NK-92 (cell line): Measurements from ENCODE around the gene RHOXF1.
"Not testable (repeated sequence)": the region's sequence is repeated elsewhere in the genome, so short reads cannot be mapped to it uniquely, and the experiment has no call there.

ENCODE experiments used
- DNase-seq: peaks from one replicate; lab custom pipeline; 2025; ENCODE audit not compliant: unreplicated experiment; lab: John Stamatoyannopoulos, UW

Gene RHOXF1

GRCh38 chrX:120115438-120115963 lies at the start of gene RHOXF1:
Gene RHOXF1 (minus strand): TSS chrX:120115913. CDS start chrX:120115862, 51 bp downstream.
- no peak for DNase-seq

GRCh38 chrX:120159086-120159485 lies 43.4 kb upstream of the RHOXF1 start:
- not testable (repeated sequence) for DNase-seq

- DNase-seq: not testable (repeated sequence)
Measured at GRCh38 chrX:120158313-120158712, 42.6 kb upstream of the RHOXF1 start, which contains the start of gene RHOXF2. Gene RHOXF2 (plus strand): TSS chrX:120158613. CDS start chrX:120158751, 138 bp downstream.

- not testable (repeated sequence) for DNase-seq
Measured at GRCh38 chrX:120150109-120150744, 34.5 kb upstream of the RHOXF1 start.

GRCh38 chrX:120147537-120147936 lies 31.8 kb upstream of the RHOXF1 start:
- no peak for DNase-seq

- DNase-seq: not testable (repeated sequence)
Measured at GRCh38 chrX:120146323-120146722, 30.6 kb upstream of the RHOXF1 start.

GRCh38 chrX:120145295-120145925 lies 29.7 kb upstream of the RHOXF1 start:
- no peak for DNase-seq

- DNase-seq: no peak
Measured at GRCh38 chrX:120144178-120144844, 28.6 kb upstream of the RHOXF1 start.

- no peak for DNase-seq
Measured at GRCh38 chrX:120140293-120140981, 24.7 kb upstream of the RHOXF1 start.

GRCh38 chrX:120137439-120137838 lies 21.7 kb upstream of the RHOXF1 start:
- DNase-seq: no peak

GRCh38 chrX:120136840-120137239 lies 21.1 kb upstream of the RHOXF1 start:
- DNase-seq: no peak

- DNase-seq: no peak
Measured at GRCh38 chrX:120136128-120136527, 20.4 kb upstream of the RHOXF1 start.

- DNase-seq: not testable (repeated sequence)
Measured at GRCh38 chrX:120128306-120128846, 12.7 kb upstream of the RHOXF1 start.

- no peak for DNase-seq
Measured at GRCh38 chrX:120125444-120125843, 9.7 kb upstream of the RHOXF1 start.

GRCh38 chrX:120120223-120120622 lies 4.5 kb upstream of the RHOXF1 start:
- no peak for DNase-seq

GRCh38 chrX:120111611-120112010 lies 4.1 kb downstream of the RHOXF1 start:
- no peak for DNase-seq

- no peak for DNase-seq
Measured at GRCh38 chrX:120109378-120109777, 6.3 kb downstream of the RHOXF1 start.

GRCh38 chrX:120104707-120105106 lies 11.0 kb downstream of the RHOXF1 start:
- not testable (repeated sequence) for DNase-seq

GRCh38 chrX:120101057-120101456 lies 14.7 kb downstream of the RHOXF1 start:
- not testable (repeated sequence) for DNase-seq

- DNase-seq: no peak
Measured at GRCh38 chrX:120090208-120090607, 25.5 kb downstream of the RHOXF1 start.
